K562 (cell line): ENCODE results near the gene SUPT20HL2. TPM values are rescaled to one million over a fixed set of nuclear protein-coding genes. Genes with fewer than 3 reads are reported as not detected.

Experiments used
- ATAC-seq: fragments of 200-7000 bp; cut with Tn5 transposase; 3 replicates; pipeline ENCODE4 v1.9.1; 2020; ENCODE audit warnings: moderate library complexity
- BruUV-seq: library from RNA; stranded (reverse); fragments of 400-500 nt; replicated peaks from 2 replicates; lab custom pipeline; 2021; lab: Mats Ljungman, UMichigan
- CTCF ChIA-PET: fragments of 300-600 bp; formaldehyde crosslinking; extraction: SDS; loops from one replicate; lab custom pipeline; 2021; ENCODE audit warnings: low intra/inter-chr PET ratio; lab: Yijun Ruan, JAX
- POLR2A ChIA-PET: fragments of 300-600, 350-650 bp; sonication (Branson Sonifier 250); formaldehyde crosslinking; extraction: SDS; loops from one replicate; lab custom pipeline; 2021; ENCODE audit warnings: antibody characterized with exemption, inconsistent platforms; lab: Yijun Ruan, JAX
- DNase-seq, 4 experiments: peaks; one replicate each; pipeline versions ENCODE4 v3.0.0 to v3.0.0-alpha.2; 2011 to 2018; ENCODE audit warnings: low spot score in 3 of 4, mixed read lengths in 3 of 4; ENCODE audit errors: extremely low read depth in 1 of 4
- FAIRE-seq: peaks from 2 replicates; lab custom pipeline; 2011; peaks lifted over from hg19 to GRCh38; lab: Jason Lieb, UNC
- H2AFZ ChIP-seq: 2 replicates; pipeline ENCODE4 v1.6.0; 2011; ENCODE audit warnings: low read depth, low read length, control low read depth, inconsistent platforms
- H3K27ac ChIP-seq: fragments of 200-600 bp; 3 replicates; pipeline ENCODE4 v1.8.0; 2011; ENCODE audit warnings: low read depth, mild to moderate bottlenecking, control low read depth, inconsistent platforms, low read length, moderate library complexity, mixed read lengths; ENCODE audit errors: extremely low read depth
- H3K27me3 ChIP-seq, 2 experiments: fragments of 300-600 bp in 1 of 2; 2 replicates in 1 of 2; 3 replicates in 1 of 2; pipeline versions ENCODE4 v1.6.0 to v1.8.0; 2011; ENCODE audit warnings: inconsistent platforms in 2 of 2, low read length in 2 of 2, mild to moderate bottlenecking in 1 of 2, mixed read lengths in 1 of 2, moderate library complexity in 1 of 2; ENCODE audit not compliant: control insufficient read depth in 2 of 2, insufficient read depth in 2 of 2
- H3K36me3 ChIP-seq: fragments of 300-600 bp; 3 replicates; pipeline ENCODE4 v1.8.0; 2011; ENCODE audit warnings: mild to moderate bottlenecking, low read length, inconsistent platforms; ENCODE audit not compliant: control insufficient read depth, insufficient read depth
- H3K4me1 ChIP-seq, 2 experiments: fragments of 200-600 bp in 1 of 2; replicated peaks in 1 of 2; 2 replicates in 1 of 2; 3 replicates in 1 of 2; pipeline versions ENCODE4 v1.5.1 to v1.8.0; 2011; ENCODE audit warnings: inconsistent platforms in 2 of 2, low read length in 2 of 2, mild to moderate bottlenecking in 1 of 2, mixed read lengths in 1 of 2, moderate library complexity in 1 of 2; ENCODE audit not compliant: control insufficient read depth in 2 of 2, insufficient read depth in 2 of 2
- H3K4me2 ChIP-seq: 2 replicates; pipeline ENCODE4 v1.6.1; 2011; ENCODE audit warnings: low read length, control low read depth, inconsistent platforms, mixed read lengths; ENCODE audit not compliant: insufficient read depth
- H3K4me3 ChIP-seq: fragments of 200-600 bp; sonication (generic), shearing (Covaris generic); 2 replicates; pipeline ENCODE4 v1.5.1; 2016; ENCODE audit warnings: control low read depth, inconsistent platforms
- H3K79me2 ChIP-seq: fragments of 200-600 bp; 3 replicates; pipeline ENCODE4 v1.8.0; 2011; ENCODE audit warnings: low read length, inconsistent platforms; ENCODE audit not compliant: control insufficient read depth, insufficient read depth
- H3K9ac ChIP-seq, 2 experiments: 2 replicates each; pipeline versions ENCODE4 v1.6.0 to v1.6.1; 2011; ENCODE audit warnings: low read depth in 2 of 2, low read length in 2 of 2, control low read depth in 1 of 2, inconsistent platforms in 1 of 2, mild to moderate bottlenecking in 1 of 2, mixed read lengths in 1 of 2; ENCODE audit not compliant: insufficient read depth in 1 of 2
- H3K9me1 ChIP-seq: one replicate; pipeline ENCODE4 v1.6.0; 2011; ENCODE audit warnings: inconsistent platforms, mild to moderate bottlenecking, low read length, moderate library complexity; ENCODE audit not compliant: control insufficient read depth, insufficient read depth
- H3K9me3 ChIP-seq: replicated peaks from 2 replicates; pipeline ENCODE4 v1.5.1; 2011; ENCODE audit warnings: low read depth, low read length, inconsistent platforms; ENCODE audit not compliant: control insufficient read depth, insufficient read depth
- H4K20me1 ChIP-seq: replicated peaks from 2 replicates; pipeline ENCODE4 v1.6.1; 2011; ENCODE audit warnings: low read length, inconsistent platforms, mixed read lengths; ENCODE audit not compliant: control insufficient read depth, insufficient read depth
- CBX5 ChIP-seq: IDR thresholded peaks from 2 replicates; pipeline ENCODE4 v1.6.1; 2014; ENCODE audit warnings: low read depth, borderline replicate concordance
- ELF4 ChIP-seq: fragments of 450-650 bp; formaldehyde crosslinking; IDR thresholded peaks from 2 replicates; pipeline ENCODE4 v1.4.0; 2022; ENCODE audit warnings: missing genetic modification characterization
- KDM2B ChIP-seq: fragments of 250-450 bp; sonication (Bioruptor Pico); IDR thresholded peaks from 2 replicates; pipeline ENCODE4 v1.8.0; 2021; ENCODE audit warnings: mild to moderate bottlenecking, moderate library complexity
- KLF10 ChIP-seq: fragments of 250-450 bp; sonication (Bioruptor Pico); IDR thresholded peaks from 2 replicates; pipeline ENCODE4 v1.6.1; 2021; ENCODE audit warnings: matching md5 sums
- MAFK ChIP-seq: IDR thresholded peaks from 2 replicates; pipeline ENCODE4 v1.6.1; 2011; ENCODE audit warnings: low read length, improper control_type of control experiment
- POLR3G ChIP-seq: IDR thresholded peaks from 2 replicates; pipeline ENCODE4 v1.6.1; 2011; ENCODE audit not compliant: insufficient read length, insufficient replicate concordance; ENCODE audit errors: extremely low read depth
- RFX7 ChIP-seq: fragments of 250-450 bp; sonication (Bioruptor Pico); IDR thresholded peaks from 2 replicates; pipeline ENCODE4 v1.5.1; 2021; ENCODE audit warnings: mild to moderate bottlenecking
- SRF ChIP-seq, 2 experiments: fragments of 250-450, 450-650 bp in 1 of 2; sonication (Bioruptor Pico) in 1 of 2; sonication (generic) in 1 of 2; formaldehyde crosslinking; IDR thresholded peaks; 2 replicates each; pipeline versions ENCODE4 v1.5.0 to v1.5.1; 2020 to 2022; ENCODE audit warnings: mild to moderate bottlenecking in 1 of 2, missing genetic modification reagents in 1 of 2
- SUPT5H ChIP-seq: fragments of 450-650 bp; IDR thresholded peaks from 2 replicates; pipeline ENCODE4 v1.6.1; 2016
- ZNF655 ChIP-seq: fragments of 250-450 bp; sonication (Bioruptor Pico); IDR thresholded peaks from 2 replicates; pipeline ENCODE4 v1.5.0; 2021
- ZNF699 ChIP-seq: fragments of 250-450 bp; sonication (Bioruptor Pico); IDR thresholded peaks from 2 replicates; pipeline ENCODE4 v1.8.0; 2021; ENCODE audit warnings: mild to moderate bottlenecking, moderate library complexity; ENCODE audit not compliant: insufficient replicate concordance
- ZNF785 ChIP-seq: fragments of 250-450 bp; sonication (Bioruptor Pico); IDR thresholded peaks from 2 replicates; pipeline ENCODE4 v1.4.0; 2020; ENCODE audit warnings: mild to moderate bottlenecking
- in situ Hi-C: fragments of 300-500 bp; cut with MboI; formaldehyde crosslinking; loops from 4 replicates; pipeline ENCODE4 v1.15.0; 2018; ENCODE audit warnings: inconsistent platforms, mixed read lengths
- intact Hi-C: fragments of 100-400 bp; cut with micrococcal nuclease; formaldehyde crosslinking; loops from 2 replicates; pipeline ENCODE4 v1.14.2; 2022
- polyA plus RNA-seq, 8 experiments: library from polyadenylated mRNA; depleted of rRNA in 4 of 8; stranded (reverse) in 5 of 8; unstranded in 3 of 8; fragments of >200 nt; fragmentation: Nextera tagmentation in 2 of 8; fragmentation: Illumina TruSeq in 1 of 8; extraction: Ambion mirVana in 2 of 8; extraction: Trizol in 1 of 8; gene quantifications; 2 replicates each; pipeline versions ENCODE4 v1.2.1 to v1.2.3, GENCODE V29; 2011 to 2014; ENCODE audit warnings: inconsistent platforms in 1 of 8, missing spikeins in 1 of 8
- total RNA-seq, 7 experiments: library from RNA; depleted of rRNA in 6 of 7; stranded (reverse); fragments of >200 nt in 6 of 7; fragmentation: Illumina TruSeq in 2 of 7; extraction: Trizol in 2 of 7; gene quantifications; 2 replicates each; pipeline versions ENCODE4 v1.2.1 to v1.2.3, GENCODE V29; 2011 to 2021; ENCODE audit warnings: low replicate concordance in 1 of 7
- TF ChIP-seq, protein P1 (sequence below): sonication (generic); formaldehyde crosslinking; IDR thresholded peaks from 2 replicates; pipeline ENCODE4 v1.8.0; 2022; ENCODE audit warnings: missing genetic modification reagents, mild to moderate bottlenecking, borderline replicate concordance
- TF ChIP-seq, protein P2 (sequence below): fragments of 450-650 bp; conservative IDR thresholded peaks from 2 replicates; pipeline ENCODE4 v1.6.1; 2016; ENCODE audit warnings: missing genetic modification characterization, low read depth, mild to moderate bottlenecking, missing compliant biosample characterization, moderate library complexity

SUPT20HL2 gene
- total and polyA plus RNA-seq, 9 of the 15 experiments (the other 6 are each of a cell fraction or from before 2014, with no cell fraction given), result 0.04 TPM; not detected in 8

- TF ChIP-seq, protein P1, sequence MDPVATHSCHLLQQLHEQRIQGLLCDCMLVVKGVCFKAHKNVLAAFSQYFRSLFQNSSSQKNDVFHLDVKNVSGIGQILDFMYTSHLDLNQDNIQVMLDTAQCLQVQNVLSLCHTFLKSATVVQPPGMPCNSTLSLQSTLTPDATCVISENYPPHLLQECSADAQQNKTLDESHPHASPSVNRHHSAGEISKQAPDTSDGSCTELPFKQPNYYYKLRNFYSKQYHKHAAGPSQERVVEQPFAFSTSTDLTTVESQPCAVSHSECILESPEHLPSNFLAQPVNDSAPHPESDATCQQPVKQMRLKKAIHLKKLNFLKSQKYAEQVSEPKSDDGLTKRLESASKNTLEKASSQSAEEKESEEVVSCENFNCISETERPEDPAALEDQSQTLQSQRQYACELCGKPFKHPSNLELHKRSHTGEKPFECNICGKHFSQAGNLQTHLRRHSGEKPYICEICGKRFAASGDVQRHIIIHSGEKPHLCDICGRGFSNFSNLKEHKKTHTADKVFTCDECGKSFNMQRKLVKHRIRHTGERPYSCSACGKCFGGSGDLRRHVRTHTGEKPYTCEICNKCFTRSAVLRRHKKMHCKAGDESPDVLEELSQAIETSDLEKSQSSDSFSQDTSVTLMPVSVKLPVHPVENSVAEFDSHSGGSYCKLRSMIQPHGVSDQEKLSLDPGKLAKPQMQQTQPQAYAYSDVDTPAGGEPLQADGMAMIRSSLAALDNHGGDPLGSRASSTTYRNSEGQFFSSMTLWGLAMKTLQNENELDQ (CRISPR knock-in tag), result no peak
- TF ChIP-seq ZNF655 (CRISPR knock-in tag) (no peak), ZNF699 (CRISPR knock-in tag) (no peak), ZNF785 (no peak)
Observed at GRCh38 chrX:24276015-24276414, 37.9 kb downstream of the SUPT20HL2 start (continued).

DNA sequence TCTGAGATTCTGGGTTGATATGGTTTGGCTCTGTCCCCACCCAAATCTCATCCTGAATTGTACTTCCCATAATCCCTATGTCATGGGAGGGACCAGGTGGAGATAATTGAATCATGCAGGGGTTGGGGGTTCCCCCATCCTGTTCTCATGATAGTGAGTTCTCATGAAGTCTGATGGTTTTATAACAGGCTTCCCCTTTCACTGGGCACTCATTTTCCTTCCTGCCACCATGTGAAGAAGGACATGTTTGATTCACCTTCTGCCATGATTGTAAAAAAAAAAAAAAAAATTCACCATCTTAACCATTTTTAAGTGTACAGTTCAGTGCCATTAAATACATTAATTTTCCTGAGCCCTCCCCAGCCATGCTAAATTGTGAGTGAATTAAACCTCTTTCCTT lies 42.6 kb downstream of the SUPT20HL2 start:
- intact Hi-C loops, result no loop called here
- BruUV-seq, result no TSS peak
- H3K4me2 ChIP-seq, result no peak overlapping the region
- H3K79me2 ChIP-seq, result no peaks in the 10 kb centered on the region
- in situ Hi-C loops, result no loop called here
- no peaks in the 10 kb centered on the region for H3K9me1 ChIP-seq
- CTCF ChIA-PET, result no interaction called here
- no peak overlapping the region for H3K27ac ChIP-seq
- H3K9ac ChIP-seq, result no peak overlapping the region
- ATAC-seq (no peak), FAIRE-seq (no peak), DNase-seq (no peak)
- no peak overlapping the region for H2AFZ ChIP-seq
- no peaks in the 10 kb centered on the region for H3K36me3 ChIP-seq
- POLR2A ChIA-PET, result no interaction called here
- H3K4me3 ChIP-seq, result no peak overlapping the region
- no peaks in the 10 kb centered on the region; a peak in 1 of 5 replicates for H3K4me1 ChIP-seq
- peaks cover 8 to 16% of the 10 kb centered on the region in 2 experiments; a peak in 3 of 5 replicates for H3K27me3 ChIP-seq
- no peaks in the 10 kb centered on the region for H3K9me3 ChIP-seq
- TF ChIP-seq SRF (CRISPR knock-in tag; IDR thresholded peaks at IDR 0.05) (no peak), ELF4 (CRISPR knock-in tag) (no peak), RFX7 (CRISPR knock-in tag) (no peak), POLR3G (no peak), CBX5 (no peak), KLF10 (no peak), KDM2B (CRISPR knock-in tag) (no peak), SUPT5H (no peak), MAFK (no peak)
- TF ChIP-seq, protein P2, sequence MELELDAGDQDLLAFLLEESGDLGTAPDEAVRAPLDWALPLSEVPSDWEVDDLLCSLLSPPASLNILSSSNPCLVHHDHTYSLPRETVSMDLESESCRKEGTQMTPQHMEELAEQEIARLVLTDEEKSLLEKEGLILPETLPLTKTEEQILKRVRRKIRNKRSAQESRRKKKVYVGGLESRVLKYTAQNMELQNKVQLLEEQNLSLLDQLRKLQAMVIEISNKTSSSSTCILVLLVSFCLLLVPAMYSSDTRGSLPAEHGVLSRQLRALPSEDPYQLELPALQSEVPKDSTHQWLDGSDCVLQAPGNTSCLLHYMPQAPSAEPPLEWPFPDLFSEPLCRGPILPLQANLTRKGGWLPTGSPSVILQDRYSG (tag), result no peak
- H4K20me1 ChIP-seq, result no peaks in the 10 kb centered on the region
